GM12892 (cell line): ENCODE results near the gene CD247.

Experiments used
- POLR2AphosphoS5 ChIP-seq: IDR thresholded peaks from 2 replicates; pipeline ENCODE4 v1.6.1; 2011; ENCODE audit warnings: low read depth, low read length, control low read depth
- TAF1 ChIP-seq: IDR thresholded peaks from 2 replicates; pipeline ENCODE4 v1.6.1; 2011; ENCODE audit warnings: low read depth, mild to moderate bottlenecking, control low read depth, low read length, borderline replicate concordance

DNA sequence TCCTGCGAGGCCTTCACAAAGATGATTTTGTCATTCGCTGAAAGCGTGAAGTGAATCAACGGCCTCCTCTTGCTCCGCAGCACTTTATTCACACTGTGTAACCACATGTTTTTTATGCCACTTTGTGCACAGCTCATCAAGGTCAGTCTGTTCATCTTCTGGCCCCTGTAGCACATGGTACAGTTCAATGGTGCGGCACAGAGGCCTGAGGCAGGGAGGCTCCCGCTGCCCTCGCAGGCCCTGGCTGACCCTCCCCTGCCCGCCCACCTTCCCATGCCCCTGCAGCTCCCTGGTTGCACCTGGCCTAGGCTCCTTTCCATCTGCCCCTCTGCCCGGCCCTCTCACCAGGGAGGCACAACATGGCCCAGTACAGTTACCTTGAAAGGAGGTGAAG lies 87.5 kb downstream of the CD247 start:
- TF ChIP-seq POLR2AphosphoS5 (no peak), TAF1 (no peak)
